K562 (cell line): ENCODE results near the gene SLC36A1. TPM values are rescaled to one million over a fixed set of nuclear protein-coding genes. Genes with fewer than 3 reads are reported as not detected.

Experiments
- ATAC-seq: fragments of 200-7000 bp; cut with Tn5 transposase; 3 replicates; pipeline ENCODE4 v1.9.1; 2020; ENCODE audit warnings: moderate library complexity
- BruUV-seq: library from RNA; stranded (reverse); fragments of 400-500 nt; replicated peaks from 2 replicates; lab custom pipeline; 2021; lab: Mats Ljungman, UMichigan
- CTCF ChIA-PET: fragments of 300-600 bp; formaldehyde crosslinking; extraction: SDS; loops from one replicate; lab custom pipeline; 2021; ENCODE audit warnings: low intra/inter-chr PET ratio; lab: Yijun Ruan, JAX
- POLR2A ChIA-PET: fragments of 300-600, 350-650 bp; sonication (Branson Sonifier 250); formaldehyde crosslinking; extraction: SDS; loops from one replicate; lab custom pipeline; 2021; ENCODE audit warnings: antibody characterized with exemption, inconsistent platforms; lab: Yijun Ruan, JAX
- DNase-seq, 4 experiments: peaks; one replicate each; pipeline versions ENCODE4 v3.0.0 to v3.0.0-alpha.2; 2011 to 2018; ENCODE audit warnings: low spot score in 3 of 4, mixed read lengths in 3 of 4; ENCODE audit errors: extremely low read depth in 1 of 4
- FAIRE-seq: peaks from 2 replicates; lab custom pipeline; 2011; peaks lifted over from hg19 to GRCh38; lab: Jason Lieb, UNC
- H2AFZ ChIP-seq: 2 replicates; pipeline ENCODE4 v1.6.0; 2011; ENCODE audit warnings: low read depth, low read length, control low read depth, inconsistent platforms
- H3K27ac ChIP-seq: fragments of 200-600 bp; 3 replicates; pipeline ENCODE4 v1.8.0; 2011; ENCODE audit warnings: low read depth, mild to moderate bottlenecking, control low read depth, inconsistent platforms, low read length, moderate library complexity, mixed read lengths; ENCODE audit errors: extremely low read depth
- H3K27me3 ChIP-seq, 2 experiments: fragments of 300-600 bp in 1 of 2; 2 replicates in 1 of 2; 3 replicates in 1 of 2; pipeline versions ENCODE4 v1.6.0 to v1.8.0; 2011; ENCODE audit warnings: inconsistent platforms in 2 of 2, low read length in 2 of 2, mild to moderate bottlenecking in 1 of 2, mixed read lengths in 1 of 2, moderate library complexity in 1 of 2; ENCODE audit not compliant: control insufficient read depth in 2 of 2, insufficient read depth in 2 of 2
- H3K36me3 ChIP-seq: fragments of 300-600 bp; 3 replicates; pipeline ENCODE4 v1.8.0; 2011; ENCODE audit warnings: mild to moderate bottlenecking, low read length, inconsistent platforms; ENCODE audit not compliant: control insufficient read depth, insufficient read depth
- H3K4me1 ChIP-seq, 2 experiments: fragments of 200-600 bp in 1 of 2; replicated peaks in 1 of 2; 2 replicates in 1 of 2; 3 replicates in 1 of 2; pipeline versions ENCODE4 v1.5.1 to v1.8.0; 2011; ENCODE audit warnings: inconsistent platforms in 2 of 2, low read length in 2 of 2, mild to moderate bottlenecking in 1 of 2, mixed read lengths in 1 of 2, moderate library complexity in 1 of 2; ENCODE audit not compliant: control insufficient read depth in 2 of 2, insufficient read depth in 2 of 2
- H3K4me2 ChIP-seq: 2 replicates; pipeline ENCODE4 v1.6.1; 2011; ENCODE audit warnings: low read length, control low read depth, inconsistent platforms, mixed read lengths; ENCODE audit not compliant: insufficient read depth
- H3K4me3 ChIP-seq: fragments of 200-600 bp; sonication (generic), shearing (Covaris generic); 2 replicates; pipeline ENCODE4 v1.5.1; 2016; ENCODE audit warnings: control low read depth, inconsistent platforms
- H3K79me2 ChIP-seq: fragments of 200-600 bp; 3 replicates; pipeline ENCODE4 v1.8.0; 2011; ENCODE audit warnings: low read length, inconsistent platforms; ENCODE audit not compliant: control insufficient read depth, insufficient read depth
- H3K9ac ChIP-seq, 2 experiments: 2 replicates each; pipeline versions ENCODE4 v1.6.0 to v1.6.1; 2011; ENCODE audit warnings: low read depth in 2 of 2, low read length in 2 of 2, control low read depth in 1 of 2, inconsistent platforms in 1 of 2, mild to moderate bottlenecking in 1 of 2, mixed read lengths in 1 of 2; ENCODE audit not compliant: insufficient read depth in 1 of 2
- H3K9me1 ChIP-seq: one replicate; pipeline ENCODE4 v1.6.0; 2011; ENCODE audit warnings: inconsistent platforms, mild to moderate bottlenecking, low read length, moderate library complexity; ENCODE audit not compliant: control insufficient read depth, insufficient read depth
- H3K9me3 ChIP-seq: replicated peaks from 2 replicates; pipeline ENCODE4 v1.5.1; 2011; ENCODE audit warnings: low read depth, low read length, inconsistent platforms; ENCODE audit not compliant: control insufficient read depth, insufficient read depth
- H4K20me1 ChIP-seq: replicated peaks from 2 replicates; pipeline ENCODE4 v1.6.1; 2011; ENCODE audit warnings: low read length, inconsistent platforms, mixed read lengths; ENCODE audit not compliant: control insufficient read depth, insufficient read depth
- CTBP1 ChIP-seq: fragments of 450-650 bp; IDR thresholded peaks from 2 replicates; pipeline ENCODE4 v1.6.1; 2016; ENCODE audit warnings: borderline replicate concordance
- EHMT2 ChIP-seq: fragments of 450-650 bp; IDR thresholded peaks from 2 replicates; pipeline ENCODE4 v1.6.1; 2018; ENCODE audit warnings: antibody characterized with exemption
- ESRRB ChIP-seq: fragments of 250-450 bp; sonication (Bioruptor Pico); IDR thresholded peaks from 2 replicates; pipeline ENCODE4 v1.5.0; 2020; ENCODE audit warnings: mild to moderate bottlenecking, moderate library complexity, borderline replicate concordance
- FOXK1 ChIP-seq: sonication (generic); formaldehyde crosslinking; IDR thresholded peaks from 2 replicates; pipeline ENCODE4 v1.8.0; 2022; ENCODE audit warnings: missing genetic modification reagents, mild to moderate bottlenecking, borderline replicate concordance
- KDM1A ChIP-seq, 2 experiments: fragments of 450-650 bp; IDR thresholded peaks; 2 replicates each; pipeline ENCODE4 v1.6.1; 2016; ENCODE audit warnings: mild to moderate bottlenecking in 2 of 2
- KDM5B ChIP-seq: fragments of 200-600 bp; sonication (generic); IDR thresholded peaks from 2 replicates; pipeline ENCODE4 v1.6.1; 2012; ENCODE audit warnings: low read depth, mild to moderate bottlenecking, moderate library complexity, low read length, control low read depth, inconsistent platforms; ENCODE audit not compliant: insufficient replicate concordance
- NR2F6 ChIP-seq: fragments of 450-650 bp; formaldehyde crosslinking; IDR thresholded peaks from 2 replicates; pipeline ENCODE4 v1.4.0; 2020; ENCODE audit warnings: mild to moderate bottlenecking
- RBM39 ChIP-seq: fragments of 200-400 bp; formaldehyde crosslinking; optimal IDR thresholded peaks from 2 replicates; pipeline ENCODE3; 2018; ENCODE audit warnings: low read depth, low read length
- ZNF184 ChIP-seq: sonication (generic); formaldehyde crosslinking; IDR thresholded peaks from 2 replicates; pipeline ENCODE4 v1.5.0; 2020; ENCODE audit warnings: missing genetic modification reagents
- ZNF644 ChIP-seq: fragments of 200-800 bp; sonication (Bioruptor generic); IDR thresholded peaks from 2 replicates; pipeline ENCODE4 v1.6.1; 2016; ENCODE audit warnings: low read depth, missing genetic modification characterization, missing compliant biosample characterization
- ZNF696 ChIP-seq: fragments of 250-450 bp; sonication (Bioruptor Pico); conservative IDR thresholded peaks from 2 replicates; pipeline ENCODE4 v1.4.0; 2020; ENCODE audit warnings: mild to moderate bottlenecking, moderate library complexity
- ZNF75A ChIP-seq: fragments of 450-650 bp; formaldehyde crosslinking; IDR thresholded peaks from 2 replicates; pipeline ENCODE4 v1.4.0; 2020; ENCODE audit warnings: mild to moderate bottlenecking
- WGBS: fragments of 100-300 bp; shearing (Covaris generic); methylation state at CpG from one replicate; pipeline ENCODE4 v1.1.6; 2016; ENCODE audit warnings: low coverage, mixed read lengths; ENCODE audit not compliant: insufficient coverage; ENCODE audit errors: missing lambda C conversion rate; 5-methylcytosine and 5-hydroxymethylcytosine counted together
- in situ Hi-C: fragments of 300-500 bp; cut with MboI; formaldehyde crosslinking; loops from 4 replicates; pipeline ENCODE4 v1.15.0; 2018; ENCODE audit warnings: inconsistent platforms, mixed read lengths
- intact Hi-C: fragments of 100-400 bp; cut with micrococcal nuclease; formaldehyde crosslinking; loops from 2 replicates; pipeline ENCODE4 v1.14.2; 2022
- polyA plus RNA-seq, 8 experiments: library from polyadenylated mRNA; depleted of rRNA in 4 of 8; stranded (reverse) in 5 of 8; unstranded in 3 of 8; fragments of >200 nt; fragmentation: Nextera tagmentation in 2 of 8; fragmentation: Illumina TruSeq in 1 of 8; extraction: Ambion mirVana in 2 of 8; extraction: Trizol in 1 of 8; gene quantifications; 2 replicates each; pipeline versions ENCODE4 v1.2.1 to v1.2.3, GENCODE V29; 2011 to 2014; ENCODE audit warnings: inconsistent platforms in 1 of 8, missing spikeins in 1 of 8
- total RNA-seq, 7 experiments: library from RNA; depleted of rRNA in 6 of 7; stranded (reverse); fragments of >200 nt in 6 of 7; fragmentation: Illumina TruSeq in 2 of 7; extraction: Trizol in 2 of 7; gene quantifications; 2 replicates each; pipeline versions ENCODE4 v1.2.1 to v1.2.3, GENCODE V29; 2011 to 2021; ENCODE audit warnings: low replicate concordance in 1 of 7
- TF ChIP-seq, protein P1 (sequence below): fragments of 250-450 bp; sonication (Bioruptor Pico); IDR thresholded peaks from 2 replicates; pipeline ENCODE4 v1.8.0; 2021; ENCODE audit warnings: moderate library complexity, mild to moderate bottlenecking, inconsistent platforms

SLC36A1 gene
- total and polyA plus RNA-seq, 9 of the 15 experiments (the other 6 are each of a cell fraction or from before 2014, with no cell fraction given): 1.6 to 8.4 (median 4.6) TPM

DNA sequence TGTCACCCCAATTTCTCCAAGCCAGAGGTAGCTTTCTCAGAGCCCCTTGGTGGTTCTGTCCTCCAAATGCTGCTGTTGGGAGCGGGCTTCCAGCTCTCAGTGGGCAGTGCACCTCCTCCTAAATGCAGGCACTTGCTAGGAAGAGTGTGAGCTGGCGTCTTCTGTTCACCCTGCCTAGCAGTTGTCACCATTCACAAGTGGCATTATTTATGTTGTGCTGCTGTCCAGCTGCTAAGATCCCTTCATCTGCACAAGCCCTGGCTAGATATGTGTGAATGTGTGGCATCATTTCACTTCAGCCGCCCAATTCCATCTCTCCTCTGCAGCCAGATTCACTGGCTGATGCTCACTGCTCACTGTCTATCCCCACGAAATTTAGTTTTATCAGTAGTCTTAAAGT lies 43.7 kb downstream of the SLC36A1 start:
- no peak overlapping the region for H3K4me3 ChIP-seq
- intact Hi-C loops: no loop called here
- TF ChIP-seq FOXK1 (CRISPR knock-in tag): no peak
- TF ChIP-seq KDM1A (IDR thresholded peaks at IDR 0.05): no peak
- TF ChIP-seq ZNF644: no peak
- no peak for TF ChIP-seq ZNF184 (CRISPR knock-in tag)
- TF ChIP-seq, protein P1, sequence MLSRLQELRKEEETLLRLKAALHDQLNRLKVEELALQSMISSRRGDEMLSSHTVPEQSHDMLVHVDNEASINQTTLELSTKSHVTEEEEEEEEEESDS: no peak
- no peak for TF ChIP-seq ZNF75A (CRISPR knock-in tag)
- TF ChIP-seq ESRRB (CRISPR knock-in tag): no peak
- TF ChIP-seq EHMT2: no peak
- TF ChIP-seq RBM39: no peak
- TF ChIP-seq CTBP1: no peak
- TF ChIP-seq KDM5B: no peak
- no peak for TF ChIP-seq ZNF696 (CRISPR knock-in tag)
- no peak for TF ChIP-seq NR2F6 (CRISPR knock-in tag)
- TF ChIP-seq, all 486 proteins: peak for 0
- Histone ChIP-seq H3K36me3 (peaks cover 11% of the 10 kb centered on the region; the same call in 2 of the 3 replicates), H3K27ac (no peak overlapping the region), H3K79me2 (no peaks in the 10 kb centered on the region), H3K9me3 (no peaks in the 10 kb centered on the region), H3K4me2 (no peak overlapping the region), H3K27me3 (no peaks in the 10 kb centered on the region), H2AFZ (no peak overlapping the region), H4K20me1 (no peaks in the 10 kb centered on the region), H3K9ac (no peak overlapping the region), H3K9me1 (no peaks in the 10 kb centered on the region), H3K4me1 (no peaks in the 10 kb centered on the region)
- POLR2A ChIA-PET: no interaction called here
- ATAC-seq (no peak), DNase-seq (no peak), FAIRE-seq (no peak)
- in situ Hi-C loops: no loop called here
- BruUV-seq: no TSS peak
- CTCF ChIA-PET: no interaction called here
- 42% methylated on average over 4 of the region's 4 CpGs for WGBS
